Eye (tissue), 1 donor: ENCODE data around the gene SS18.

Source experiments
- DNase-seq: peaks from one replicate; pipeline ENCODE4 v3.0.0-alpha.2; 2015

Gene SS18

DNA sequence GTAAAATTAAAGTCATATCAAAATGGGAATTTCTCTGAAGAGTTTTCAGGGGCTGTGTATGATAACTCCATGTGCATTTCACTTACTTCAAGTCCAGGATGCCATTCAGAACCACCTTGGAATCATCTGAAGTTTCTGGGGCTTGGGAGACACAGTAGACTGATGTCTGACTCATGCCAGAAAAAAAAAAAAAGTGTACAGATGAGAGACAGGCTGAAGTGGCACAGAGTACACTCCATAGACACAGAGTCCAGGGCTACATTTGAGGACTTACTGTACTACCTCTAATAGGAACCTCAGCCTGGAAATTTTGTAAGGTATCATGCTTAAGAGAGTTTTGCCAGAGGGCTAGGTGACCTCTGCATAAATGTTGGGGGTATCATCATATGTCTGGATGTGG, 92.0 kb downstream of the SS18 start:
- no peak for DNase-seq

DNA sequence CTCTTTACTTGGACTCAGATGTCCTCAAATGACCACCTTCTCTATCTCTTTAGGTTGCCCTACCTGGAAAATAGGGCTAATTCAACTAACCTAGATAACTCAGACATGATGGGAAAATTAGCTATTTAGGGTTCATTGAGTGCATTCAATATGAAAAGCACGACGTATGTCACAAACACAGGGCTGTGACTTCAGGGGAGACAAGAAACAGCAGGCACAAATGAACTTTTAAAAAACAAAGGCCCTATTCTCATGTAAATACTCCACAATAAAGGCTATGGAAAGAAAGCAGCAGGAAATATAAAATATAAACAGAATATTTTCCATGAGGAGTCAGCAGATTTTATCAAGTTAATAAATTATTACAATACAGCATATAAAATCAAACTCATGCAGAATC, 97.8 kb downstream of the SS18 start:
- DNase-seq: no peak

DNA sequence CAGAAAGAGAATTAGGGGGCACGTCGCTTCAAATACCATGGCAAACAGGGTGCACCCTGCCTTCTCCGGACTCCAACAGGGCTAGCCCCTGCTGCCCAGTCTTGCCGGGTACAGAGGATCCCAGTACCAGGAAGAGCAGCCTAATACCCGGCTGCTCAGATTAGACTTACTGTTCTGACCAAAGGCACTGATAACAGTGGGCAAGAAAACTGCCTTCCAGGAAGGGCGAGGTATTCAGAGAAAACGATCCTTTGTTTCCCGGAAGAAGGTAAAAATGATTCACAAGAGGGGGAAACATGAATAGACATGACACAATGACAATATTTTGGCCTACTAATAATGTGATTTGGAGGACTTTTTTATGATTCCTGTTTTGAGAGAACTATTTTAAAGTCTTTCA, 99.9 kb downstream of the SS18 start:
- no peak for DNase-seq

DNA sequence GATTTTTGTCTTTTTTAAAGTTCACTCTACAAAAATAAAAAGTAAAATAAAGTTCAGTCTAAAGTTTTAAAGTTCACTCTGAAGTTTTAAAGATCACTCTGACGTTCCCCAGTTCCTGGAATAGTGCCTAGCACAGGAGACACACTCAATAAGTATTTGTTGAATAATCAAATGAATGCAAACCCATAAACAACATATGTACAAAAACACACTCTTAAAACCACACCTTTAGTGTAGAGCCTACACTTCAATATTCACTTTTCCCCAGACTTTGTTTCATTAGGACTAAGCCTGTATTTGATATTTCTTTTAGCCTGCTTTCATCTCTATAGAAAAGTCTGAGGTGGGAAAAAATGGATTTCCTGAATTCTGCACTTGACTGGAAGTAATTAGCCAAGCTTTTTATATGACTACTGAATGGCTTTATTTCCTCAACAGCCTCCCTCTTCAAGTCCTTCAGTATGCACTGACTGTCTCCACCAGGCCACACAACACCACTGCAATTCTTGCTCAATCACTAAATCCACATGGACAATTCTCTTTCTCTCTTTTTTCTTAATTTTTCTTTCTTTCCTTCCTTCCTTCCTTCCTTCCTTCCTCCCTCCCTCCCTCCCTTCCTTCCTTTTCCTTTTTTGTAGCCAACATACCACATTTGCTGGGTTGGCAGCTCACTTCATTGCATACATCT, 104.6 kb downstream of the SS18 start:
- DNase-seq: no peak

DNA sequence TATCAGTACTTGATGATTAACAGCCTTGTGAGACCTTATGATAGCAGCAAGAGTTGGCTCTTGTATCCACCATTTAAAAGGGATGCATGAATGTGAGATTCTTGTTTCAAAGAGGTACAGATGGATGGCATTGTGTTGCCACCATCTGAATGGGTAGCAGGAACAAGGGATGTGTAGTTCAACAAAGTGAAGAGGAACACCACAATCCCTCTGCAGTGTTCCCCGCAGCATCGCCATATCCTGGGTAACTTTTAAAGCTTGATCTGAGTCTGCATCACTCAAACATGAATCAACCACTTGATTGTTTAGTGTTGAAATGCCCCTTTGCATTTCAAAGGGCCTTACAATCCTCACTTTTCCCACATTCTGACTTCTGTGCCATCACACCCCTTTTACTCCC, 106.7 kb downstream of the SS18 start:
- DNase-seq: no peak

DNA sequence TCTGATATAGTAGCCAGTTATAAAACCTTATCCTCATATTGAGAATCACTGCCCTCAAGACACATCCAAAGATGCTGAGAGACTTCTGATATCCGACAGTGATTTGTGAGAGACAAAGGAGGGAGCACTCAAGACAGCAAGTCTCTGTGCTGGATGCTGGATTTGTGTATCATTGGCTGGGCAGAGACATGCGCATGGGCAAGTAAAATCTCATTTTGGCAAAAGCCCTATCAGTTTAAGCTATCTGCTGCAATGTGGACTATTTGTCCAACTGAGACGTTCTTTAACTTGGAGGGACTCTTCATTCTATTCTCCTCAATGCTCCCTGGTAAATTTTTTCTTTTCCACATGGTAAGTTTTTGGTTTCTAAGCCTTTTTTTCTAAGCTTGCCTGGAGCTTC, 107.5 kb downstream of the SS18 start:
- DNase-seq: no peak

DNA sequence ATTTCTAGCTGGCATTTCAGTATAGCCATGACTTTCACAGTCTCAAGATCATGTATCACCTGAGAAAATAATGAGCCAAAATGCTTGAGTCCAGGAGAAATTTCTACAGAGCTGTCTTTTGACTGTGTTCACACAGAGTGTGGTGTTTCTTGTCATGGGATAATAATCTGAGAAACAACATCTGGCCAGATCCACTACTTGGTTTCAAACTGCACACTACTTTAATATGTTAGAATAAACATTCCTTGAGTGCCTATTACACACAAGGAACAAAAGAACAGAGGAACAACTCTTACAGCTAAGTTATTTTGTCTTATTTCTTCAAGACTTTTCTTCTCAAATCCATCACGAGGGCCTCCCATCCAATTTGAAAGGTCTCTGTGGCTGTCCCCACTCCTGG, 108.3 kb downstream of the SS18 start:
- no peak for DNase-seq

DNA sequence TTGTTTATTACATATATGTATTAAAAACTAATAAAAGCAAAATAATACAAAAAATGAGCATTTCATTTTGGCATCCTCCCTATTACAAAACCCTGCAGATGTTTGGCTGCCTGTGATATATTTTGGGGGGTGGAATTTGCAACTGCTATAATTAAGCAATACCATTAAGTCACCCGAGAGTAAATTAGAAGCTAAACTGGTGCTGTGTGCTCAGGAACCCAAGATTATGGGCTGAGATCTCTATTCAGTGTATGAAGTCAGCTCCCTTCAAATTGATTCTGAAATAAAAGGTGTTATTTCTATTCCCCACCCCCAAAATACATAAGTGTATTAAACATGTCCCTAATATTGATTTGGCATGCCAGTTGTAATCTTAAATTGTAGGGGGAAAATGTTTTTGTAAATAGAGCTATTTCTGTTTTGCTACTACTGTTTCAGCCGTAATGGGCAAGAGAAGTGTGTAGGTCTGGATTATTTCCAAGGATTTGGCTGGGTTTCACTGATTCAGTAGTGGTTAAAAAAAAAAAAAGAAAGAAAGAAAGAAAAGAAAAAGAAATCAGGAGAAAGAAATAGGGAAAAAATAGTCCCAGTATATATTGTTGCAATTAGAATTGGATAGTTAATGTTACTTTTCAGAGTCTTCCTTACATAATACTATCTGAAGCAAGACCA, 110.9 kb downstream of the SS18 start:
- DNase-seq: no peak

DNA sequence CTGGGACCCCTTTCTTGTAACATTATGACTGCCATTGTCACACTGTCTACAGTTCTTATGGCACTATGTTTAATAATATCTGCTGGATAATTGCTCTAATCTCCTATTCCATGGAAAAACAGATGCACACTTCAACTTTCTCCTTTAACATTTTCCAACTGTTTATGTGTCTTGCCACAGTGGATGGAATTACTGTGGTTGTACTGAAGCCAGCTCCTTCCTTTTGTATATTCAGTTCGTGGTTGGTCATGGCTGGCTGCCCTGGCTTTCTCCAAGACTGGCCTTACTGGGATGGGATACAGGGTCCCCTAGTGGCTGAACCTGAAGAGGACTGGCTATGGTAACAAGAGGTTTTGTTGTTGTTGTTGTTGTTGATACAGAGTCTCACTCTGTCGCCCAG, 113.9 kb downstream of the SS18 start:
- no peak for DNase-seq

DNA sequence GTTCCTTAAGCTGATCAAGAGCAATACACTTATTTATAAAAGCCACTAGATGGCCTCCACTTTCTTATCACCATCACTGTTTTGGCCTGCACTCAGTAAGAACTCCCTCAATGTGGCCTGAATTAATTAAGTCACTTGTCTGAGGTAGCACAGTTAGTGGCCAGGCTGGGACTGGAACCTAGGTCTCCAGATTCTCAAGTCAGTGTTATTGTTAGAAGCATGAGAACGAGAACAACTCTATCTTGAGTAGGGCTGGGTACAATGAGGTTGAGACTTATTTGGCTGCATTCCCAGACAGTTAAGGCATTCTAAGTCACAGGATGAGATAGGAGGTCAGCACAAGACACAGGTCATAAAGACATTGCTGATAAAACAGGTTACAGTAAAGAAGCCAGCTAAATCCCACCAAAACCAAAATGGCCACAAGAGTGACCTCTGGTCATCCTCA, 115.8 kb downstream of the SS18 start:
- no peak for DNase-seq
